Left kidney (tissue), 2 donors: ENCODE results near the gene MACROH2A1. TPM values are rescaled to one million over a fixed set of nuclear protein-coding genes. Genes with fewer than 3 reads are reported as not detected.

Source experiments
- DNase-seq: peaks from one replicate; pipeline ENCODE4 v3.0.0-alpha.2; 2013
- polyA plus RNA-seq: library from polyadenylated mRNA; unstranded; fragments of 120-200 nt; gene quantifications from one replicate; pipeline ENCODE4 v1.2.1, GENCODE V29; 2013; ENCODE audit not compliant: insufficient read length

The MACROH2A1 gene
- polyA plus RNA-seq, 1 donor, result 242 TPM

GRCh38 chr5:135437796-135438560 lies 38.9 kb upstream of the MACROH2A1 start:
- DNase-seq, result no peak

- no peak for DNase-seq
Measured at GRCh38 chr5:135437422-135437795, 38.4 kb upstream of the MACROH2A1 start.

GRCh38 chr5:135436951-135437418 lies 38.0 kb upstream of the MACROH2A1 start:
- no peak for DNase-seq

GRCh38 chr5:135435467-135436330 lies 36.7 kb upstream of the MACROH2A1 start:
- no peak for DNase-seq

GRCh38 chr5:135434591-135435466 lies 35.8 kb upstream of the MACROH2A1 start:
- DNase-seq, result no peak

- no peak for DNase-seq
Measured at GRCh38 chr5:135433681-135434426, 34.8 kb upstream of the MACROH2A1 start.

GRCh38 chr5:135432113-135432512 lies 33.1 kb upstream of the MACROH2A1 start:
- no peak for DNase-seq

- DNase-seq, result no peak
Measured at GRCh38 chr5:135430135-135430437, 31.1 kb upstream of the MACROH2A1 start.

GRCh38 chr5:135429301-135430134 lies 30.5 kb upstream of the MACROH2A1 start:
- DNase-seq, result no peak

- DNase-seq, result no peak
Measured at GRCh38 chr5:135428586-135428985, 29.6 kb upstream of the MACROH2A1 start.

- no peak for DNase-seq
Measured at GRCh38 chr5:135426102-135427082, 27.4 kb upstream of the MACROH2A1 start.

- DNase-seq, result no peak
Measured at GRCh38 chr5:135425641-135426040, 26.6 kb upstream of the MACROH2A1 start.

- DNase-seq, result no peak
Measured at GRCh38 chr5:135423846-135424168, 24.8 kb upstream of the MACROH2A1 start.

GRCh38 chr5:135423146-135423845 lies 24.3 kb upstream of the MACROH2A1 start:
- no peak for DNase-seq

- no peak for DNase-seq
Measured at GRCh38 chr5:135422419-135422818, 23.4 kb upstream of the MACROH2A1 start.

- DNase-seq, result no peak
Measured at GRCh38 chr5:135417083-135417482, 18.1 kb upstream of the MACROH2A1 start.

- DNase-seq, result no peak
Measured at GRCh38 chr5:135405082-135405481, 6.1 kb upstream of the MACROH2A1 start.

GRCh38 chr5:135402031-135402430 lies 3.0 kb upstream of the MACROH2A1 start:
- DNase-seq, result no peak

- no peak for DNase-seq
Measured at GRCh38 chr5:135400866-135401265, 1.8 kb upstream of the MACROH2A1 start.
